NCI-H1092 (cell line): ENCODE measurements around the gene FOSB.

Source experiments
- DNase-seq: peaks from one replicate; lab custom pipeline; 2025; lab: John Stamatoyannopoulos, UW

Gene FOSB

GRCh38 chr19:45442778-45443461 lies 24.9 kb upstream of the FOSB start:
- no peak for DNase-seq

- no peak for DNase-seq
Observed at GRCh38 chr19:45443462-45444317, 24.1 kb upstream of the FOSB start.

GRCh38 chr19:45444318-45445041 lies 23.3 kb upstream of the FOSB start:
- DNase-seq = no peak

- DNase-seq = no peak
Observed at GRCh38 chr19:45445139-45445538, 22.7 kb upstream of the FOSB start.

- DNase-seq = no peak
Observed at GRCh38 chr19:45446295-45446694, 21.5 kb upstream of the FOSB start.

- no peak for DNase-seq
Observed at GRCh38 chr19:45446944-45447343, 20.9 kb upstream of the FOSB start.

GRCh38 chr19:45448425-45448756 lies 19.4 kb upstream of the FOSB start:
- no peak for DNase-seq

- no peak for DNase-seq
Observed at GRCh38 chr19:45448887-45449299, 18.9 kb upstream of the FOSB start.

GRCh38 chr19:45450012-45450333 lies 17.8 kb upstream of the FOSB start:
- no peak for DNase-seq

- DNase-seq = no peak
Observed at GRCh38 chr19:45451131-45451849, 16.5 kb upstream of the FOSB start.

GRCh38 chr19:45451850-45452387 lies 15.9 kb upstream of the FOSB start:
- DNase-seq = no peak

GRCh38 chr19:45455707-45456499 lies 11.9 kb upstream of the FOSB start:
- no peak for DNase-seq

GRCh38 chr19:45456500-45456815 lies 11.3 kb upstream of the FOSB start:
- no peak for DNase-seq

- no peak for DNase-seq
Observed at GRCh38 chr19:45457776-45458175, 10.0 kb upstream of the FOSB start.

- DNase-seq = no peak
Observed at GRCh38 chr19:45460807-45461347, 6.9 kb upstream of the FOSB start.

GRCh38 chr19:45462174-45462573 lies 5.6 kb upstream of the FOSB start:
- no peak for DNase-seq

- DNase-seq = no peak
Observed at GRCh38 chr19:45463241-45463640, 4.6 kb upstream of the FOSB start.

GRCh38 chr19:45464274-45464673 lies 3.5 kb upstream of the FOSB start:
- no peak for DNase-seq

GRCh38 chr19:45464852-45465441 lies 2.8 kb upstream of the FOSB start:
- DNase-seq = no peak

GRCh38 chr19:45467115-45467455 lies 711 bp upstream of the FOSB start:
- no peak for DNase-seq

GRCh38 chr19:45468159-45468651 lies 409 bp downstream of the FOSB start:
- DNase-seq = no peak
